AG10803 (cell line): ENCODE measurements around the gene LIPA.

Experiments used
- DNase-seq: peaks from one replicate; pipeline ENCODE4 v3.0.0; 2010; ENCODE audit warnings: low read depth
- H3K4me3 ChIP-seq: 2 replicates; pipeline ENCODE4 v1.5.1; 2011; ENCODE audit warnings: mild to moderate bottlenecking, low read length, control low read depth
- TF ChIP-seq, protein P1 (sequence below): conservative IDR thresholded peaks from 2 replicates; pipeline ENCODE4 v1.5.1; 2011; ENCODE audit warnings: mild to moderate bottlenecking, low read length, control low read depth, inconsistent platforms

LIPA gene

DNA sequence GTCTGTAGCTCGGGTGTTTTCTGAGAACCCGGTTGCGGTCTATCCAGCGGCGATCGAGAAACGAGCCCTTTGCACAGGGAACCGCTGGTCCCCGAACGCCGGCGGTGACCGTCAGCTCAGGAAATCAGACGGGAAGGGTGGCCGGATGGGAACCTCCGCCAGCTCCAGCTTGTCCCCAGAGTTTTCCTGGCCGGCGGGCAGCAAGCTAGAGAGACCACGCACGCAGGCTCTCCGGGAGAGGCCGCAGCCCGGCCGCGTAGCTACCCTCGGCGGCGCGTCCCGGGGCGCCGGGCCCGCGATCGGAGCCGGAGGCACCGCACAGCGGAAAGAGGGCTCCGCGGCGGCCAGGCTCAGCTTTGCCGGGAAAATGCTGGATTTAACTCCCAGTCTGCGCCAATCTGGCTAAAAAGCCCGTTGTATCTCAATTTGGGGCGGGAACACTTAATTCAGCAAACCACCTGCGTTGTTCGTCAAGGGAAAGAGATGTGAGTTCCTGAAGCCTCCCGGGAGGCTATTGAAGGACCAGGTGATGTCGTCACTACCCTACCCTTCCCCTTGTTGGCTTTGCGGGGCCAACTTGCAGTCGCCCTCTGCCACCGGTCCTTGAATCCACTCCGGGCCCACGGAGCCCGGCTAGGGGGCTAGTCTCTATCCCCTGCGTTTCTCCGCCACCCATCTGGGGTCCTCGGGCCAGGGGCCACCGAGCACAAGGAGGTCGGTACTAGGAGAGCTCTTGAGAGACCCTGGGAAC is 43.6 kb downstream of the LIPA start:
- TF ChIP-seq, protein P1, sequence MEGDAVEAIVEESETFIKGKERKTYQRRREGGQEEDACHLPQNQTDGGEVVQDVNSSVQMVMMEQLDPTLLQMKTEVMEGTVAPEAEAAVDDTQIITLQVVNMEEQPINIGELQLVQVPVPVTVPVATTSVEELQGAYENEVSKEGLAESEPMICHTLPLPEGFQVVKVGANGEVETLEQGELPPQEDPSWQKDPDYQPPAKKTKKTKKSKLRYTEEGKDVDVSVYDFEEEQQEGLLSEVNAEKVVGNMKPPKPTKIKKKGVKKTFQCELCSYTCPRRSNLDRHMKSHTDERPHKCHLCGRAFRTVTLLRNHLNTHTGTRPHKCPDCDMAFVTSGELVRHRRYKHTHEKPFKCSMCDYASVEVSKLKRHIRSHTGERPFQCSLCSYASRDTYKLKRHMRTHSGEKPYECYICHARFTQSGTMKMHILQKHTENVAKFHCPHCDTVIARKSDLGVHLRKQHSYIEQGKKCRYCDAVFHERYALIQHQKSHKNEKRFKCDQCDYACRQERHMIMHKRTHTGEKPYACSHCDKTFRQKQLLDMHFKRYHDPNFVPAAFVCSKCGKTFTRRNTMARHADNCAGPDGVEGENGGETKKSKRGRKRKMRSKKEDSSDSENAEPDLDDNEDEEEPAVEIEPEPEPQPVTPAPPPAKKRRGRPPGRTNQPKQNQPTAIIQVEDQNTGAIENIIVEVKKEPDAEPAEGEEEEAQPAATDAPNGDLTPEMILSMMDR, result no peak

DNA sequence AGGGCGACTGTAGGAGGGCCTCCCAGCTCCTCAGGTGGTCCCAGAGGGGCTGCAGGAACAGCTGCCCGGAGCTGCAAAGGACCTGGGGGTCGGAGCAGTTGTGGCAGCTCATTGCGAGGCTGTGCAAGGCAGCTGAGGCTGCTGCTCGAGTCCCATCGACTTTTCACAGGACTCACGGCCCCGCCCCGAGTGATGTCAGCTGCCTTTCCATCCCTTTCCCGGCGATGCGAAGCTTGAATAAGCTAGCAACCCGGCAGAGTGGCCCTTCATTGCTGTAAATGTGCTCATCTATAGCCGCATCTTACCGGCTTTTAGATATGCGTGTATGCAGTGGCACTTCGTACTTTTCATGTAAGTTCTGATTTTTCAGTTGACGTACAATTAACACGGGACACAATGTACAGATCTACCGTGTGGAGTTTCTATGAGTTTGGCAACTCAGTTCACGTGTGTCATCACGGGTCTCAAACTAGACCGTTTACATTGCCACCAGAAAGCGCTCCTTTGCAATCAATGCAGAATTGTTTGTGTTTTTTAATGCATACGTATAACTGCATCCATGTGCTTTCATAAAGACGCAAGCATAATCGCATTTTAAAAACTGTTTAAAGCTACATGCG is 44.3 kb downstream of the LIPA start, which contains the start of gene CH25H:
TSS of gene CH25H (minus strand) at position 137 of the 620 bp plus-strand sequence. CDS start at position 112, 25 bp downstream.
- peak within 1 kb of the TSS; percentile 82 for H3K4me3 ChIP-seq
- TF ChIP-seq, protein P1, result no peak
- DNase-seq, result peak; percentile 82

More for the DNA sequence above, 43.6 kb downstream of the LIPA start:
- no peak for DNase-seq
- H3K4me3 ChIP-seq, result peak overlapping the region; percentile 82

GRCh38 chr10:89206402-89207180 is 45.0 kb downstream of the LIPA start:
- TF ChIP-seq, protein P1, result peak; percentile 19; the same call in 1 of the 2 replicates
- DNase-seq, result peak; percentile 56
- H3K4me3 ChIP-seq, result peak overlapping the region; percentile 82

DNA sequence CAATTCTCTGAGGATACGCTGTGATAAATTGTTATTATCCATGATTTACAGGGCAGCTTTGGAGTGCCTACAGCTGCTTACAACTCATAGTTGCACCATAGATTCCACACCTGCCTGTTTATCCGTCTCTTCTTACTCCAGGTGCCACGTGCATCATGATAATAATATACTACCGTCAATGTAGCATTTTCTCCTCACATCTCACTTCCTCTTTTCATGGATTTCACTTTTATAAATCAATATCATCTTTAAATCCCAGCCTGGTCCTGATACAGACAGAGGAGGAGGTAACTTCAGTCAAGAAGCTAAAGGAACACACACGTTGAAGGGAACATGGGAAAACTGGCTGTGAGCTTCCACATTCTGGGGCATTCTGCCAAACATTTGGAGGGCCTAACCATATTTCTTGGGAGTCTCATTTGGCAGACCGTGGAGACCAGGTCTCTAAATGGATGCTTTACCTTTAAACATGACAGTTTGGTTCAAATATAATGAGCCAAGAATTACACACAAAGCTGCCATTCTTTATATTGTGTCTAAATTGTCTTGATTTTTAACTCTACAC is 46.9 kb downstream of the LIPA start:
- TF ChIP-seq, protein P1, result no peak
- no peak for DNase-seq
- H3K4me3 ChIP-seq, result no peak overlapping the region

DNA sequence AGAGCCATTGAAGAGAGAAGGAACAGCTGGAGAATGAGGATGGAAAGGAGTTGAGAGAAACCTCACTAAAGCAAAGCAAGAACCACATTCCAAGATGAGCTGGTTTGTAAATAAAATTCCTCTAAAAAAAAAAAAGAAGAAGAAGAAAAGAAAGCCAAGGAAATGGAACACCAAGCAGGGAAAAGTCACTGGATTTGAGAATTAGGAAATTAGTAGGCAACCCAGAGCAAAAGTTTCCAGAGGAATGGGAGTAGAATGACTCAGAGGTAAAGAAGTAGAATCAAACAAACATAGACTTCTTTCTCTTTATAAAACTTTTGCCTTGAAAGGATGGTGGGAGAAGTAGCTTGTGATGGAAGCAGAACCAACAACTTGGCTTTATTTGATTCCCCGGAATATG is 48.3 kb downstream of the LIPA start:
- no peak overlapping the region for H3K4me3 ChIP-seq
- TF ChIP-seq, protein P1, result no peak
- DNase-seq, result peak; percentile 63

DNA sequence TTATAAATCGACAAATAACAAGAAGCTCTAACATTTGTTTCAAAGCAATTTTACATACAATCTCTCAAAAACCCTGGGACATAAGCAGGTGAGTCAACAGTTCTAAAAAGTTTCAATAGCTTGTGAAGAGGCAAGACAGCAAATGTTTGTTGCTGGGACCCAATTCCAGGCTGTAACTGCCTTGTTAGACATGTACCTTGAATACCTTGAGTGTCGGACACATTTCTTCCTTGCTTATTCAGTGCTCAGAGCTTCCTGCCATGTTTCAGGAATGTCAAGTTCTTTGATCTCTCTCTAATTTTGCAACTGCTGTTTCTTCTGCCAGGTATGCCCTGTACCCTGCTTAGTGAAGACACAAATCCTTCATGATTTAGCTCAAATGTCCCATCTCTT is 49.5 kb downstream of the LIPA start:
- no peak for DNase-seq
- H3K4me3 ChIP-seq, result no peak overlapping the region

More for the DNA sequence above, 49.5 kb downstream of the LIPA start:
- TF ChIP-seq, protein P1, result no peak
